Measurements from ENCODE around the gene WNT7B.

DNA sequence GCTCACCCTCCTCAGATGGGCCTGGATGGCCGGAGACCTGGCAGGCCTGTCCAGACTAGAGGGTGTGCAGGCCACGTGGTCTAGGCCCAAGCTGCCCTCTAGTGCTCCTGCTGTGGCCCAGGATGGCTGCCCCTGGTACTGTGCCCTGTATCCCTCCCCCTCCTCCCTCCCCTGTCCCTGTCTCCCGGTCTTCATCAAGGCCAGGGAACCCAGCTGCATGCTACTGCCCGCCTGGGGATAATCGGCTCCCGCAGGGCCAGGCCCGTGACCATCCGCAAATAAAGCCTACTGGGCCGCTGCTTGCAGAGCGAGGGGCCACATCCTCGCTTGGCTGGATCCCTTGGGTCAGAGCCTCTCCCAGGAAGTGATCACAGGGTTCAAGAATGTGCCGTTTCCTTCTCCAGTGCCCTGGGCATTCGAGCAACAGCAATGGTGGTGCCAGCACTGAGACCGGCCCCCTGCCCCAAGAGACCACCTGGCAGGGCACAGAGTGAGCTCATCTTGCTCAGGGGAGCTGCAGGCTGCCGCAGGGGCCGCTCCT, 51.1 kb downstream of the WNT7B start:
- TF ChIP-seq, protein P1, sequence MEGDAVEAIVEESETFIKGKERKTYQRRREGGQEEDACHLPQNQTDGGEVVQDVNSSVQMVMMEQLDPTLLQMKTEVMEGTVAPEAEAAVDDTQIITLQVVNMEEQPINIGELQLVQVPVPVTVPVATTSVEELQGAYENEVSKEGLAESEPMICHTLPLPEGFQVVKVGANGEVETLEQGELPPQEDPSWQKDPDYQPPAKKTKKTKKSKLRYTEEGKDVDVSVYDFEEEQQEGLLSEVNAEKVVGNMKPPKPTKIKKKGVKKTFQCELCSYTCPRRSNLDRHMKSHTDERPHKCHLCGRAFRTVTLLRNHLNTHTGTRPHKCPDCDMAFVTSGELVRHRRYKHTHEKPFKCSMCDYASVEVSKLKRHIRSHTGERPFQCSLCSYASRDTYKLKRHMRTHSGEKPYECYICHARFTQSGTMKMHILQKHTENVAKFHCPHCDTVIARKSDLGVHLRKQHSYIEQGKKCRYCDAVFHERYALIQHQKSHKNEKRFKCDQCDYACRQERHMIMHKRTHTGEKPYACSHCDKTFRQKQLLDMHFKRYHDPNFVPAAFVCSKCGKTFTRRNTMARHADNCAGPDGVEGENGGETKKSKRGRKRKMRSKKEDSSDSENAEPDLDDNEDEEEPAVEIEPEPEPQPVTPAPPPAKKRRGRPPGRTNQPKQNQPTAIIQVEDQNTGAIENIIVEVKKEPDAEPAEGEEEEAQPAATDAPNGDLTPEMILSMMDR (IDR thresholded peaks at IDR 0.05) = no peak
- no peak for TF ChIP-seq EZH2 (IDR thresholded peaks at IDR 0.05)

All from neural progenitor cell (in vitro differentiated cells).